ENCODE results near the gene CDKN2AIPNL.

CDKN2AIPNL gene

DNA sequence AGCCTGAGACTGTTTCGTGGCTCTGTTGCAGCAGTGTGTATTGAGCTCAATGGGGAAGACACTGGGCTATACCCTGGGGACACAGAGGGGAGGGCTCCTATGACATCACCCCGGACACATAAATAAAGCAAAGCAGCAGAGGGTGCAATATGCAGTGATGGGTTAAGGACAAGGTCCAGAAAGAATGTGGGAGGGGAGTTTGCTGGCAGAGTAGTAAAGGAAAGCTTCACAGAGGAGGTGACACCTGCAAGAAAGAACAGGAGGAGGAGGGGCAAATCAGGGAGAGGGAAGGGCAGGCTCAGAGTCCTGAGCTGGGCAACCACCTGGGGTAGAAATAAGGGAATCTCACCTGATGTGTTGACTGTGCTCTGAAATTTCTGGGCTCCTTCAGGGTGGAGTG is 35.3 kb upstream of the CDKN2AIPNL start:
- DNase-seq (ENCODE audit: low spot score): peak; percentile 33
- TF ChIP-seq CTCF (IDR thresholded peaks at IDR 0.05; ENCODE audit: extremely low read depth, missing control alignments): no peak

DNA sequence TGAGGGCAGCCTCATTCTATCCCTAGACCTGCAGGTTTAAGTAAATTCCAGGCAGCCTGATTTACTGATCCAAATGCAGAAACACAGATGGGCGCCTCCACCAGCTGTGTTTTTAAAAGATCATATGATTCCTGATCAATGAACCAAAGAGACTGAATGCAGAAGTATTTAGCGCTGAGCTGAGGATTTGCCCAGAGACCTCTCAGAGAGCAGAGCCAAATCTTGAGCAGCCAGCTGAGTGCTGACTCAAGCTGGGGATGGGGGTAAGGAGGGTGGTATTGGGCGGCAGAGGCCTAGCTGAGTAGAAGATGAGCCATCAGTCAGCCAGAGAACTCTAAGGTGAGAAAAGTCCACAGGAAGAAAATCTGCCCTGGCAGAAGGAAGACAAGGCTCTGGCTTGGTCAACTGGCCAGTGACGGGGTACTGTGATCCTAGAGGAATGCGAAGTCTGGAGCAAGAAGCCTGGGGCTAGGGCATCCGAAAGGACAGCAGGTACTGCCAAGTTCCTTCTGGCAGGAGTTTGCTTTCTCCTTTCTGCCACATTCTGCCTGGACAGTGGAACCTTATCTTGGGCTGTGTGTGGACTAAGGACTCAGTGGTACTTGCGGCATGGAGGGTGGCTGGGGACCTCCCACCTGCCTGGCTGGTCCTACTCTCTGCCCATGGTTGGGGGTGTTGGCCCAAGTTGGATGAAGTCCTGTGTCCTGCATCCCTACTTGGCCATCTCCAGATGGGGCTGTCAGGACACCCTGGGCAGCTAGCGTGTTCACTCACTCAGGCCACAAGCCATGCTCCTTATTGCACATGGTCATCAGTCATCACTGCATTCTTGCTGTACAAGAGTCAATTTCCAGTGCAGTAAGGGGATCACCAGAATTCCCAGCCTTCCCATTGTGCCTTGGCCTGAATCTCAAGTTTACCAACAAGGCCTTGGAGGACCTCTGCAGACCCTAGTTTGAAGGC is 34.5 kb upstream of the CDKN2AIPNL start:
- no peak for DNase-seq (ENCODE audit: low spot score)
- TF ChIP-seq CTCF (IDR thresholded peaks at IDR 0.05; ENCODE audit: extremely low read depth, missing control alignments): no peak

DNA sequence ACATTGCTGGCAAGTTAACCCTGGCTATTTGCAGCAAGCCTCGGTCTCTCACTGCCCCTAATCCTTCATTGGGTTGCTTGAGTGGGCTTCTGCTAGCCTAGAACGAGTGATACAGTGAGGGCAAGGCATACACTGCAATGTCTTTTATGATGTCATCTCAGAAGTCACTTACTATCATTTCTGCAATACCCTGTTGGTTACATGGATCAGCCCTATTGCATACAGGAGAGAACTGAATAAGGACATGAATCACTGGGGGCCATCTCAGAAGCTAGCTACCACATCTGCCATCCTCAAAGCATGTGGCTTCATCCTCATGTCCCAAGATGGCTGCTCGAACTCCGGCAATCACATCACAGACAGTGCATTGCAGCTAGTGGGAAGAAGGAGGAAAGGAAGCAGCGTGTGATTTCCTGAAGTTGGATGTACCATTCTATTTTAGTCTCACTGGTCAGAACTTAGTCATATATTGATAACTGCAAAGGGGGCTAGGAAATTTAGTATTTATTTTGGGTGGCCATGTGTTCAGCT is 33.3 kb upstream of the CDKN2AIPNL start:
- no peak for DNase-seq (ENCODE audit: low spot score)

DNA sequence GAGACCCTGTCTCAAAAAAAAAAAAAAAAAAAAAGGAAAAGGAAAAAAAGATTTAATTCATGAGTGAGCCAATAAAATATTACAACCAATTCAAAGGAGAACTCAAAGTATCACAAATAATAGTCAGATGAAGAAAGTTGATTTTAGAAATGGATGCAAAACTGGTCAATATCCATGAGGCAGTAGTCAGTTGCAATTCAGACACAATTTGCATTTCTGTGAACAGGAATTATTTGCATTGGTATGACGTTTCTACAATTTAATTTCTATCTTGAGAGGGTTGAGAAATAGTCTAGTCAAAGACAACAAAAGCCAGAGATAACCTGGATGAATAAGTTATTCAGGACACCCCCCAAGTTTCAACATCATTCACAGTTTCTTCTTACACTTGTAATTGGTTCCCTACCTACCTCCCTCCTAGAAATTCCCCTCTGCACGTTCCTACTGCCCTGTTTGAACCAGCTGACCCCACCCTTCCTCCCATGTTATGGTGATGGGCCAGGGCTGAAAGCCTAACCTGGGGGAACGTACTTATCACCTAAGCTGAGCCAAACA is 28.6 kb upstream of the CDKN2AIPNL start:
- DNase-seq (ENCODE audit: low spot score): no peak
- no peak for TF ChIP-seq CTCF (IDR thresholded peaks at IDR 0.05; ENCODE audit: extremely low read depth, missing control alignments)

More for the DNA sequence above, 33.3 kb upstream of the CDKN2AIPNL start:
- TF ChIP-seq CTCF (IDR thresholded peaks at IDR 0.05; ENCODE audit: extremely low read depth, missing control alignments): no peak

- no peak for DNase-seq (ENCODE audit: low spot score)
- TF ChIP-seq CTCF (IDR thresholded peaks at IDR 0.05; ENCODE audit: extremely low read depth, missing control alignments): no peak
Observed at GRCh38 chr5:134439210-134439654, 27.6 kb upstream of the CDKN2AIPNL start.

GRCh38 chr5:134438721-134439123 is 27.0 kb upstream of the CDKN2AIPNL start:
- no peak for DNase-seq (ENCODE audit: low spot score)
- TF ChIP-seq CTCF (IDR thresholded peaks at IDR 0.05; ENCODE audit: extremely low read depth, missing control alignments): no peak

Measured in GM20000 (cell line).